Neutrophil (primary cell): ENCODE data around the gene SUSD3.
A peak's percentile ranks its signal among the peaks of the same experiment; 100 is the strongest.

Experiments used
- H3K27ac ChIP-seq: fragments of 200-600 bp; sonication (generic); 2 replicates; pipeline ENCODE4 v1.5.1; 2016; ENCODE audit warnings: mild to moderate bottlenecking, moderate library complexity
- H3K27me3 ChIP-seq: fragments of 200-600 bp; sonication (generic); 2 replicates; pipeline ENCODE4 v1.6.0; 2016; ENCODE audit warnings: mild to moderate bottlenecking
- H3K36me3 ChIP-seq: fragments of 200-600 bp; sonication (generic); 2 replicates; pipeline ENCODE4 v1.5.1; 2017
- H3K4me1 ChIP-seq, 2 experiments: fragments of 200-600 bp in 1 of 2; sonication (generic) in 1 of 2; 1 replicate in 1 of 2; 2 replicates in 1 of 2; pipeline versions ENCODE4 v1.5.1 to v1.6.1; 2013 to 2016; ENCODE audit warnings: low read depth in 1 of 2, low read length in 1 of 2, mild to moderate bottlenecking in 1 of 2, moderate library complexity in 1 of 2; ENCODE audit not compliant: control insufficient read depth in 1 of 2, insufficient read depth in 1 of 2
- H3K4me3 ChIP-seq, 2 experiments: fragments of 200-600 bp in 1 of 2; sonication (generic) in 1 of 2; 1 replicate in 1 of 2; 2 replicates in 1 of 2; pipeline ENCODE4 v1.5.1; 2013 to 2016; ENCODE audit warnings: low read depth in 1 of 2, low read length in 1 of 2, mild to moderate bottlenecking in 1 of 2, moderate library complexity in 1 of 2
- H3K9me3 ChIP-seq: fragments of 200-600 bp; sonication (generic); 2 replicates; pipeline ENCODE4 v1.5.1; 2016
- CTCF ChIP-seq: fragments of 200-600 bp; sonication (generic); IDR thresholded peaks from 2 replicates; pipeline ENCODE4 v1.5.1; 2016; ENCODE audit warnings: antibody characterized with exemption

Gene SUSD3

GRCh38 chr9:93082841-93083411 is 24.4 kb downstream of the SUSD3 start:
- peak overlapping the region; percentile 65 for H3K27ac ChIP-seq
- no peaks in the 10 kb centered on the region for H3K27me3 ChIP-seq
- TF ChIP-seq CTCF = no peak
- H3K4me3 ChIP-seq = no peak overlapping the region
- peaks cover 82% of the 10 kb centered on the region for H3K36me3 ChIP-seq
- H3K4me1 ChIP-seq = peaks cover 10 to 15% of the 10 kb centered on the region in 2 experiments
- H3K9me3 ChIP-seq = no peaks in the 10 kb centered on the region

- Histone ChIP-seq H3K27me3 (no peaks in the 10 kb centered on the region), H3K36me3 (peaks cover 80% of the 10 kb centered on the region), H3K9me3 (no peaks in the 10 kb centered on the region), H3K4me1 (peaks cover 10 to 15% of the 10 kb centered on the region in 2 experiments), H3K27ac (peak overlapping the region; percentile 65), H3K4me3 (no peak overlapping the region)
- no peak for TF ChIP-seq CTCF
These were observed 25.3 kb downstream of the SUSD3 start for GRCh38 chr9:93083592-93084470.

- Histone ChIP-seq H3K36me3 (peaks cover 78% of the 10 kb centered on the region), H3K27ac (peak overlapping the region; percentile 65), H3K4me3 (no peak overlapping the region), H3K9me3 (no peaks in the 10 kb centered on the region), H3K4me1 (peaks cover 10 to 15% of the 10 kb centered on the region in 2 experiments), H3K27me3 (no peaks in the 10 kb centered on the region)
- no peak for TF ChIP-seq CTCF
These were observed 26.0 kb downstream of the SUSD3 start for GRCh38 chr9:93084471-93084881.

- Histone ChIP-seq H3K4me3 (no peak overlapping the region), H3K36me3 (peaks cover 71% of the 10 kb centered on the region), H3K27me3 (no peaks in the 10 kb centered on the region), H3K9me3 (no peaks in the 10 kb centered on the region), H3K4me1 (peaks cover 10 to 15% of the 10 kb centered on the region in 2 experiments), H3K27ac (peak overlapping the region; percentile 65)
- TF ChIP-seq CTCF = no peak
These were observed 27.2 kb downstream of the SUSD3 start for GRCh38 chr9:93085676-93086075.

- H3K27ac ChIP-seq = peak overlapping the region; percentile 38
- no peak overlapping the region for H3K4me3 ChIP-seq
- H3K36me3 ChIP-seq = peaks cover 62% of the 10 kb centered on the region
- H3K27me3 ChIP-seq = no peaks in the 10 kb centered on the region
- TF ChIP-seq CTCF = no peak
- H3K4me1 ChIP-seq = peaks cover 10 to 15% of the 10 kb centered on the region in 2 experiments
- H3K9me3 ChIP-seq = no peaks in the 10 kb centered on the region
These were observed 28.1 kb downstream of the SUSD3 start for GRCh38 chr9:93086447-93087224.
